Renal cortex interstitium (tissue), 11 donors: ENCODE results near the gene ZNF366. TPM values are rescaled to one million over a fixed set of nuclear protein-coding genes. Genes with fewer than 3 reads are reported as not detected.

ENCODE experiments used
- DNase-seq, 11 donors: peaks; one replicate each; pipeline ENCODE4 v3.0.0-alpha.2; 2013; ENCODE audit warnings: low read depth in 9 of 11, low spot score in 4 of 11; ENCODE audit errors: extremely low read depth in 1 of 11
- polyA plus RNA-seq, 3 donors: library from polyadenylated mRNA; unstranded; fragments of 120-200 nt; gene quantifications; one replicate each; pipeline ENCODE4 v1.2.1, GENCODE V29; 2013; ENCODE audit not compliant: insufficient read length in 3 of 3

Gene ZNF366
- polyA plus RNA-seq, 3 donors: 3.5 to 4.2 (median 3.8) TPM

- DNase-seq: no peak
Measured at GRCh38 chr5:72453246-72453775, 53.9 kb downstream of the ZNF366 start.

GRCh38 chr5:72452515-72453245, 54.5 kb downstream of the ZNF366 start:
- DNase-seq: peak; percentile 40 to 81 (median 60)

GRCh38 chr5:72451741-72452505, 55.3 kb downstream of the ZNF366 start:
- DNase-seq: peak in 10 of 11 donors; percentile 35 to 77 (median 60)

GRCh38 chr5:72448368-72448767, 58.8 kb downstream of the ZNF366 start:
- no peak for DNase-seq

GRCh38 chr5:72447751-72448150, 59.5 kb downstream of the ZNF366 start:
- DNase-seq: no peak

GRCh38 chr5:72445969-72446368, 61.2 kb downstream of the ZNF366 start:
- no peak for DNase-seq

GRCh38 chr5:72443883-72444282, 63.3 kb downstream of the ZNF366 start:
- no peak for DNase-seq

- DNase-seq: no peak
Measured at GRCh38 chr5:72441862-72442540, 65.2 kb downstream of the ZNF366 start.

- no peak for DNase-seq
Measured at GRCh38 chr5:72441094-72441723, 66.0 kb downstream of the ZNF366 start.

GRCh38 chr5:72440207-72440638, 67.0 kb downstream of the ZNF366 start:
- DNase-seq: no peak

- no peak for DNase-seq
Measured at GRCh38 chr5:72439192-72439591, 68.0 kb downstream of the ZNF366 start.

GRCh38 chr5:72438141-72438540, 69.1 kb downstream of the ZNF366 start:
- DNase-seq: no peak

- no peak for DNase-seq
Measured at GRCh38 chr5:72436796-72437471, 70.3 kb downstream of the ZNF366 start.

GRCh38 chr5:72434781-72435437, 72.3 kb downstream of the ZNF366 start:
- no peak for DNase-seq

- no peak for DNase-seq
Measured at GRCh38 chr5:72434056-72434780, 73.0 kb downstream of the ZNF366 start.

GRCh38 chr5:72433522-72433921, 73.7 kb downstream of the ZNF366 start:
- no peak for DNase-seq

GRCh38 chr5:72428669-72429068, 78.5 kb downstream of the ZNF366 start:
- peak in 1 of 11 donors; percentile 31 for DNase-seq
